Gastroesophageal sphincter (tissue), 4 donors: Measurements from ENCODE around the gene DDT. TPM values are rescaled to one million over a fixed set of nuclear protein-coding genes. Genes with fewer than 3 reads are reported as not detected.
"Not testable (repeated sequence)": the region's sequence is repeated elsewhere in the genome, so short reads cannot be mapped to it uniquely, and the experiment has no call there.

ENCODE experiments used
- ATAC-seq: fragments of 150-250 bp; one replicate; pipeline ENCODE4 v1.9.1; 2016; ENCODE audit warnings: mild to moderate bottlenecking, moderate library complexity
- H3K27ac ChIP-seq, 4 donors: fragments of 200-600 bp; sonication (generic) in 3 of 4; 1 replicate in 3 of 4; 2 replicates in 1 of 4; pipeline ENCODE4 v1.5.1; 2016 to 2019
- H3K27me3 ChIP-seq: fragments of 200-600 bp; sonication (generic); one replicate; pipeline ENCODE4 v1.5.1; 2019
- H3K36me3 ChIP-seq, 2 donors: fragments of 200-600 bp; sonication (generic); one replicate each; pipeline ENCODE4 v1.5.1; 2019; ENCODE audit warnings: control low read depth in 1 of 2
- H3K4me1 ChIP-seq, 3 donors: fragments of 200-600 bp; sonication (generic); 1 replicate in 2 of 3; 2 replicates in 1 of 3; pipeline ENCODE4 v1.5.1; 2016 to 2019; ENCODE audit warnings: control low read depth in 2 of 3
- H3K4me3 ChIP-seq, 2 donors: fragments of 200-600 bp; sonication (generic); one replicate each; pipeline ENCODE4 v1.5.1; 2019; ENCODE audit warnings: mild to moderate bottlenecking in 1 of 2, moderate library complexity in 1 of 2
- H3K9me3 ChIP-seq, 3 donors: fragments of 200-600 bp; sonication (generic); one replicate each; pipeline ENCODE4 v1.5.1; 2017 to 2019; ENCODE audit warnings: control low read depth in 2 of 3
- EP300 ChIP-seq: sonication (generic); formaldehyde crosslinking; IDR thresholded peaks from one replicate; pipeline ENCODE4 v1.6.1; 2017; ENCODE audit warnings: antibody characterized with exemption, mild to moderate bottlenecking
- POLR2A ChIP-seq, 2 donors: fragments of 450-650 bp; IDR thresholded peaks; one replicate each; pipeline ENCODE4 v1.6.1; 2017; ENCODE audit warnings: antibody characterized with exemption in 2 of 2, mild to moderate bottlenecking in 2 of 2, moderate library complexity in 1 of 2
- POLR2AphosphoS5 ChIP-seq: sonication (generic); formaldehyde crosslinking; IDR thresholded peaks from one replicate; pipeline ENCODE4 v1.6.1; 2017; ENCODE audit warnings: antibody characterized with exemption
- WGBS, 2 donors: methylation state at CpG; one replicate each; pipeline ENCODE4 v1.1.5; 2018; ENCODE audit warnings: low coverage in 1 of 2; 5-methylcytosine and 5-hydroxymethylcytosine counted together
- total RNA-seq, 4 donors: library from RNA; depleted of rRNA; stranded (reverse); fragments of >200 nt; gene quantifications; one replicate each; pipeline ENCODE4 v1.1.0, GENCODE V29; 2016
- TF ChIP-seq, protein P1 (sequence below), 4 experiments: fragments of 200-600 bp in 2 of 4; fragments of 450-650 bp in 2 of 4; sonication (generic) in 1 of 4; IDR thresholded peaks; one replicate each; pipeline ENCODE4 v1.5.1; 2017 to 2019; ENCODE audit warnings: antibody characterized with exemption in 4 of 4, mild to moderate bottlenecking in 2 of 4, moderate library complexity in 2 of 4

DDT gene
- total RNA-seq, 4 donors from 2014 or later: 100 to 136 (median 123) TPM

GRCh38 chr22:23984430-23984829 is 10.2 kb upstream of the DDT start:
- no peaks in the 10 kb centered on the region for H3K4me1 ChIP-seq
- H3K36me3 ChIP-seq: no peaks in the 10 kb centered on the region
- no peaks in the 10 kb centered on the region for H3K27me3 ChIP-seq
- no CpG with 5 or more reads among the region's 6 CpGs for WGBS, 2 donors
- no peak for ATAC-seq
- H3K27ac ChIP-seq: no peak overlapping the region
- TF ChIP-seq, protein P1, sequence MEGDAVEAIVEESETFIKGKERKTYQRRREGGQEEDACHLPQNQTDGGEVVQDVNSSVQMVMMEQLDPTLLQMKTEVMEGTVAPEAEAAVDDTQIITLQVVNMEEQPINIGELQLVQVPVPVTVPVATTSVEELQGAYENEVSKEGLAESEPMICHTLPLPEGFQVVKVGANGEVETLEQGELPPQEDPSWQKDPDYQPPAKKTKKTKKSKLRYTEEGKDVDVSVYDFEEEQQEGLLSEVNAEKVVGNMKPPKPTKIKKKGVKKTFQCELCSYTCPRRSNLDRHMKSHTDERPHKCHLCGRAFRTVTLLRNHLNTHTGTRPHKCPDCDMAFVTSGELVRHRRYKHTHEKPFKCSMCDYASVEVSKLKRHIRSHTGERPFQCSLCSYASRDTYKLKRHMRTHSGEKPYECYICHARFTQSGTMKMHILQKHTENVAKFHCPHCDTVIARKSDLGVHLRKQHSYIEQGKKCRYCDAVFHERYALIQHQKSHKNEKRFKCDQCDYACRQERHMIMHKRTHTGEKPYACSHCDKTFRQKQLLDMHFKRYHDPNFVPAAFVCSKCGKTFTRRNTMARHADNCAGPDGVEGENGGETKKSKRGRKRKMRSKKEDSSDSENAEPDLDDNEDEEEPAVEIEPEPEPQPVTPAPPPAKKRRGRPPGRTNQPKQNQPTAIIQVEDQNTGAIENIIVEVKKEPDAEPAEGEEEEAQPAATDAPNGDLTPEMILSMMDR (IDR thresholded peaks at IDR 0.05): peak in 2 of 4 experiments; percentile 13 to 66
- no peak for TF ChIP-seq POLR2A (IDR thresholded peaks at IDR 0.05)
- no peak overlapping the region for H3K4me3 ChIP-seq
- H3K9me3 ChIP-seq: no peaks in the 10 kb centered on the region

DNA sequence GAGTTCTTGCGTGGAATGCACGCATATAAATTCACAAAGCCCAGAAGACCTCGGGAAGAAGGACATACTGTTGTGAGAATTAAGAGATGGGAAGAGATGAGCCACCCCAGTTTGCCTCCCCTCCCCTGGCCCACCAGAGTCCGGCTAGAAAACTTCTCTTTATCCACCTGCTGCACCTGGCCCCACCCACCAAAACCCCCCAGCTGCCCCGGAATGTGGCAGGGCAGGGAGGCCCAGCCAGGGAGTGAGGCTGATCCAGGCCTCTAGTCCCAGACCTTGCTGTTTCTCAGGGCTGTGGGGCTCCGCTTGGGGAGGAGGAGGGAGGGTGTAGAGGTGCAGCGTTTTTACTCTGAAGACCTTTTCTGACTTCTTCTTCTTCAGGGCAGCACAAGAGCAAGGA is 6.3 kb upstream of the DDT start:
- H3K36me3 ChIP-seq, H3K4me1 ChIP-seq, ATAC-seq, H3K9me3 ChIP-seq, H3K4me3 ChIP-seq, H3K27me3 ChIP-seq: not testable (repeated sequence)
- peak overlapping the region in 1 of 4 donors; percentile 42 for H3K27ac ChIP-seq
- no CpG with 5 or more reads among the region's 7 CpGs for WGBS, 2 donors

- WGBS, 2 donors: no CpG with 5 or more reads among the region's 41 CpGs
- not testable (repeated sequence) for H3K4me3 ChIP-seq
- ATAC-seq: peak; percentile 97
Observed at GRCh38 chr22:23979557-23980240, 5.5 kb upstream of the DDT start, which contains the start of gene GSTT2. Gene GSTT2, plus strand, starts transcription at chr22:23980134.

DNA sequence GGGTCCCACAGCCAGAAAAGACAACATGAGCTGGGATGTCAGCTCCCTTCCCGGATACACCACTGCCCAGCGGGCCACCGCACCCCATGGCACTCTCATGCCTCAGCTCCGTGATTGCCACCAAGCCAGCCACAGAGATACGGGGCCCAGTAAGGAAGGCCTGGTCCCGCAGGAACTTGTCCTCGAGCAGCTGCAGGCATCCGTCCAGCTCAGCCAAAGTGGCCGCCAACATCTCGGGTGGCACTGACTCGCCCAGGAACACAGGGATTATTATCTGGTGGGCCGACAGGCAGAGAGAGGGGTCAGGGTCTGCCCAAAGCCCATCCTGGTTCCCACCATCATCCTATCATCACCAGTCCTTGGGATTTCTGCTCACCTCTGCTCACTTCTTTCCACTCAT is 3.1 kb upstream of the DDT start:
- not testable (repeated sequence) for H3K4me3 ChIP-seq, H3K36me3 ChIP-seq, H3K9me3 ChIP-seq, H3K4me1 ChIP-seq, ATAC-seq, H3K27me3 ChIP-seq, H3K27ac ChIP-seq
- WGBS, 2 donors: no CpG with 5 or more reads among the region's 12 CpGs

More at GRCh38 chr22:23979557-23980240, 5.5 kb upstream of the DDT start, which contains the start of gene GSTT2:
- not testable (repeated sequence) for H3K36me3 ChIP-seq, H3K27me3 ChIP-seq, H3K9me3 ChIP-seq, H3K4me1 ChIP-seq
- peak within 1 kb of the TSS in 1 of 4 donors; percentile 42 for H3K27ac ChIP-seq

DNA sequence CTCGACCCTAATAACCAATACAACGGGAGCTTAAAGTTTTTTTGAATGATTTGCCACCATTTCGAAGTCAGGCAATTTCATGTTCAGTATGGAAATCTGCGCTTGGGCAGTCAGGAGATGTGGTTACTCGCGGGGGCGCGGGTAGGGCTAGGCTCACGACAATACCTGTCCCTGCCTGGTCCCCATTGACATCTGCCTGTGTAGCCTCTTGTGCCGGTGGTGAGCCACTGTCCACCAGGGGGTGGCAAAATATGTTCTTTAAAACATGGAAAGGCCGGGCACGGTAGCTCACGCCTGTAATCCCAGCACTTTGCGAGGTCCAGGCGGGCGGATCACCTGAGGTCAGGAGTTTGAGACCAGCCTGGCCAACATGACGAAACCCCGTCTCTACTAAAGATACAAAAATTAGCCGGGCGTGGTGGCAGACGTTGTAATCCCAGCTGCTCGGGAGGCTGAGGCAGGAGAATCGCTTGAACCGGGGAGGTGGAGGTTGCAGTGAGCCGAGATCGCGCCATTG is 653 bp upstream of the DDT start:
- not testable (repeated sequence) for H3K4me3 ChIP-seq, H3K9me3 ChIP-seq, H3K27ac ChIP-seq, H3K27me3 ChIP-seq
- WGBS, 2 donors: no CpG with 5 or more reads among the region's 27 CpGs
- Histone ChIP-seq H3K4me1 (peaks cover 0 to 15% (median 0%) of the 10 kb centered on the region in 3 donors), H3K36me3 (peaks cover 0 to 21% of the 10 kb centered on the region in 2 donors)
- ATAC-seq: peak; percentile 17

DNA sequence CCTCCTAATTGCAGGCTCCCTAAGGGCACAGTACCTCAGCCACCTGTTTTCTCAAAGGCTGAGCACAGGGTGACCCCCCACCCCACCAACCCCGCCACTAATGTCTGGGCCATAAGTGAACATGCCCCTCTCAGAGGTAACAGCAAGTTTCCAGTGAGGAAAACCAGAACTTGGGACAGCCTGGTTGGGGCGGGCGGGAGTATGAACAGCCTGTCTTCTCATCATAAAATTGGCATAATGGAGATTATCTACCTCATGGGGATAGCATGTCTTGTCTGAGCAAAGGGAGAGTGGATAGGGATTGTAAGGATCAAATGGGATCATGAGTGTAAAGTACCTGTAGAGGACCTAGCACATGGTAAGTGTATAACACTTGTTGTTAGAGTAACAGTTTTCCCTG is 2.3 kb downstream of the DDT start:
- peaks cover 0 to 24% (median 0%) of the 10 kb centered on the region in 3 donors for H3K4me1 ChIP-seq
- not testable (repeated sequence) for H3K4me3 ChIP-seq, H3K27ac ChIP-seq, ATAC-seq, H3K27me3 ChIP-seq, H3K9me3 ChIP-seq
- peaks cover 0 to 30% of the 10 kb centered on the region in 2 donors for H3K36me3 ChIP-seq
- WGBS, 2 donors: 87% methylated on average over 2 of the region's 3 CpGs; no CpG with 5 or more reads in 1 of the 2 donors

GRCh38 chr22:23970816-23971486 is 3.3 kb downstream of the DDT start:
- H3K36me3 ChIP-seq: peaks cover 0 to 30% of the 10 kb centered on the region in 2 donors
- TF ChIP-seq POLR2A (IDR thresholded peaks at IDR 0.05): no peak
- no peak for TF ChIP-seq EP300
- TF ChIP-seq, protein P1 (IDR thresholded peaks at IDR 0.05): no peak
- no peak for TF ChIP-seq POLR2AphosphoS5
- ATAC-seq: no peak
- no peak overlapping the region for H3K27ac ChIP-seq
- H3K27me3 ChIP-seq: no peaks in the 10 kb centered on the region
- H3K9me3 ChIP-seq: no peaks in the 10 kb centered on the region
- peaks cover 0 to 24% (median 0%) of the 10 kb centered on the region in 3 donors for H3K4me1 ChIP-seq
- H3K4me3 ChIP-seq: no peak overlapping the region
- whole genome bisulfite sequencing, 2 donors: 54 to 75% methylated on average over 2 to 3 of the region's 6 CpGs
